ENCODE results near the gene BACH2.

DNA sequence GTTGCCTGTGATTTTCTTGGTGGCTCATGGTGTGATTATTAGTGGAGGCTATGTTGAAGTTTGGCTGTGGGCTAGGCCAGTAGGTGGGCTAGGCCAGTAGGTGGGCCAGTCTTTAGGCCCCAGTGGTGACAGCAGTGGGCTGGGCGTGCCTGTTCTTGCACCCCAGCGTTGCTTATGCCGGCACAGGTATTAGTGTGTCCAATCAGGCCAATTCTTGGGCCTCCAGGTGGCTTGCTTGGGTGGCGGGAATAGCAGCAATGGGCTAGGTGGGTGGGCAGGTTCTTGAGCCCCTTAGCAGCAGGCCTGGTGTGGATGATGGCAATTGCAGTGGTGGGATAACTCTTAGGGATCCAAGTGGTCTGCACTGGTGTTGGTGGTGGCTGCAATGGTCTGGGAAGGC lies 379.4 kb downstream of the BACH2 start:
- TF ChIP-seq, protein P1, sequence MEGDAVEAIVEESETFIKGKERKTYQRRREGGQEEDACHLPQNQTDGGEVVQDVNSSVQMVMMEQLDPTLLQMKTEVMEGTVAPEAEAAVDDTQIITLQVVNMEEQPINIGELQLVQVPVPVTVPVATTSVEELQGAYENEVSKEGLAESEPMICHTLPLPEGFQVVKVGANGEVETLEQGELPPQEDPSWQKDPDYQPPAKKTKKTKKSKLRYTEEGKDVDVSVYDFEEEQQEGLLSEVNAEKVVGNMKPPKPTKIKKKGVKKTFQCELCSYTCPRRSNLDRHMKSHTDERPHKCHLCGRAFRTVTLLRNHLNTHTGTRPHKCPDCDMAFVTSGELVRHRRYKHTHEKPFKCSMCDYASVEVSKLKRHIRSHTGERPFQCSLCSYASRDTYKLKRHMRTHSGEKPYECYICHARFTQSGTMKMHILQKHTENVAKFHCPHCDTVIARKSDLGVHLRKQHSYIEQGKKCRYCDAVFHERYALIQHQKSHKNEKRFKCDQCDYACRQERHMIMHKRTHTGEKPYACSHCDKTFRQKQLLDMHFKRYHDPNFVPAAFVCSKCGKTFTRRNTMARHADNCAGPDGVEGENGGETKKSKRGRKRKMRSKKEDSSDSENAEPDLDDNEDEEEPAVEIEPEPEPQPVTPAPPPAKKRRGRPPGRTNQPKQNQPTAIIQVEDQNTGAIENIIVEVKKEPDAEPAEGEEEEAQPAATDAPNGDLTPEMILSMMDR (IDR thresholded peaks at IDR 0.05; ENCODE audit: poor library complexity, severe bottlenecking): no peak
- TF ChIP-seq, protein P2, sequence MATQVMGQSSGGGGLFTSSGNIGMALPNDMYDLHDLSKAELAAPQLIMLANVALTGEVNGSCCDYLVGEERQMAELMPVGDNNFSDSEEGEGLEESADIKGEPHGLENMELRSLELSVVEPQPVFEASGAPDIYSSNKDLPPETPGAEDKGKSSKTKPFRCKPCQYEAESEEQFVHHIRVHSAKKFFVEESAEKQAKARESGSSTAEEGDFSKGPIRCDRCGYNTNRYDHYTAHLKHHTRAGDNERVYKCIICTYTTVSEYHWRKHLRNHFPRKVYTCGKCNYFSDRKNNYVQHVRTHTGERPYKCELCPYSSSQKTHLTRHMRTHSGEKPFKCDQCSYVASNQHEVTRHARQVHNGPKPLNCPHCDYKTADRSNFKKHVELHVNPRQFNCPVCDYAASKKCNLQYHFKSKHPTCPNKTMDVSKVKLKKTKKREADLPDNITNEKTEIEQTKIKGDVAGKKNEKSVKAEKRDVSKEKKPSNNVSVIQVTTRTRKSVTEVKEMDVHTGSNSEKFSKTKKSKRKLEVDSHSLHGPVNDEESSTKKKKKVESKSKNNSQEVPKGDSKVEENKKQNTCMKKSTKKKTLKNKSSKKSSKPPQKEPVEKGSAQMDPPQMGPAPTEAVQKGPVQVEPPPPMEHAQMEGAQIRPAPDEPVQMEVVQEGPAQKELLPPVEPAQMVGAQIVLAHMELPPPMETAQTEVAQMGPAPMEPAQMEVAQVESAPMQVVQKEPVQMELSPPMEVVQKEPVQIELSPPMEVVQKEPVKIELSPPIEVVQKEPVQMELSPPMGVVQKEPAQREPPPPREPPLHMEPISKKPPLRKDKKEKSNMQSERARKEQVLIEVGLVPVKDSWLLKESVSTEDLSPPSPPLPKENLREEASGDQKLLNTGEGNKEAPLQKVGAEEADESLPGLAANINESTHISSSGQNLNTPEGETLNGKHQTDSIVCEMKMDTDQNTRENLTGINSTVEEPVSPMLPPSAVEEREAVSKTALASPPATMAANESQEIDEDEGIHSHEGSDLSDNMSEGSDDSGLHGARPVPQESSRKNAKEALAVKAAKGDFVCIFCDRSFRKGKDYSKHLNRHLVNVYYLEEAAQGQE (IDR thresholded peaks at IDR 0.05; ENCODE audit: borderline replicate concordance): no peak
- TF ChIP-seq EP300 (conservative IDR thresholded peaks at IDR 0.05; ENCODE audit: poor library complexity, severe bottlenecking) (no peak), MXI1 (conservative IDR thresholded peaks at IDR 0.05; ENCODE audit: poor library complexity, severe bottlenecking) (no peak), POLR2AphosphoS5 (IDR thresholded peaks at IDR 0.05) (no peak)
